Activated CD4-positive, CD25-positive, alpha-beta regulatory T cell treated with anti-CD3 and anti-CD28 coated beads, Interleukin-2, amount 50 U/mL, for 24 hours (primary cell): Measurements from ENCODE around the gene IRX5.

Experiments
- ATAC-seq, 2 donors: fragments of 150-1000 bp; cut with Tn5 transposase; one replicate each; pipeline ENCODE4 v1.10.0; 2021; ENCODE audit warnings: mild to moderate bottlenecking in 1 of 2, moderate library complexity in 1 of 2

IRX5 gene

GRCh38 chr16:54952195-54952594, 21.5 kb downstream of the IRX5 start:
- no peak for ATAC-seq

GRCh38 chr16:54953461-54953860, 22.8 kb downstream of the IRX5 start:
- no peak for ATAC-seq

DNA sequence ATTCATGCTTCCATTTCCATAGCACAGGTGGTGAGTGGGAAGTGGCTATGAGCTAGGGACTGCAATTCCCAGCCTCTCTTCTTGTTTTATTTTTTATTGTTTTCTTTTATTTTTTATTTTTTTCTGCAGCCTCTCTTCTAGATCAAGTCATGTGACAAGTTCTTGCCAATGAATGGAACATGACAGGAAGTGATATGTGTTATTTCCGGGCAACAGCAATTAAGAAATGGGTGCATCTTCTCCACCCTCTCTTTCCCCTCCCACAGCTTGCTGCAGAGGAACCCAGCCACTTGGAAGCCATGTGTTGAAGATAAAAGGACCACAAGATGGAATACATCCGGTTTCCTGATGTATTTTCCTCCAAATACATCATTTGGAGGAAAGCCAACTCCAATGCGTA, 23.6 kb downstream of the IRX5 start:
- ATAC-seq = no peak

DNA sequence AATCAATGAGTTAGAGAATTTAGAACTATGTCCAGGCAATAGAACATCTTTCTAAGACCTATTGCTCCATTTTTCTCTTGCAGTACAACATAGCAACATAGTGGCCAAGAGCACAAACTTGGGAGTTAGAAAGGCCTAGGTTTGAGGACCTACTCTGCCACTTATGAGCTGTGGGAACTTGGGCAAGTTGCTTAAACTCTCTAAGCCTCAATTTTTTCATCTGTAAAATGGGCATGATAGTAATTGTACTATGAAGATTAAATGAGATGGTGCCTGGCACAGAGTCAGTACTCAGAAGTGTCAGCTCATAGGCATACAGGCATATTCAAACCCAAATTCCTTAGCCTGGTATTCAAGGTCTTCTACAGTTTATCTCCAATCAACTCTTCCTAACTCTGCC, 25.1 kb downstream of the IRX5 start:
- no peak for ATAC-seq

- no peak for ATAC-seq
Observed at GRCh38 chr16:54957403-54958166, 26.9 kb downstream of the IRX5 start.

DNA sequence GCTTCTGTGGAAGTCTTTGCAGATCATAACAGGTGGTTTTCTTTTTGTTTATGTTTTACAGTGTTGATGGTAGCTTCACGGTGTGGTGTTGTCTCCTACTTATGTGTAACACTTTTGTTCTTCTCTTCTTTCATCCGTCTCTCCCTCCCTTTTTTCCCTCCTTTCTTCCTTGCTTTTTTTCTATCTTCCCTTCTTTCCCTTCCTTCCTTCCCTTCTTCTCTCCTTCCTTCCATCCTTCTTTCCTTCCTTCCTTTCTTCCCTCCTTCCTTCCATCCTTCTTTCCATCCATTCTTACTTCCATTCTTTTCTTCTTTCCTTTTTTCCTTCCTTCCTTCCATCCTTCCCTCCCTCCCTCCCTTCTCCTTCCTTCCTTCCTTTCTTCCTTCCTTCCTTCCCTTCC, 31.4 kb downstream of the IRX5 start:
- no peak for ATAC-seq

GRCh38 chr16:54964239-54964638, 33.6 kb downstream of the IRX5 start:
- ATAC-seq = no peak

GRCh38 chr16:54965464-54965863, 34.8 kb downstream of the IRX5 start:
- ATAC-seq = no peak

DNA sequence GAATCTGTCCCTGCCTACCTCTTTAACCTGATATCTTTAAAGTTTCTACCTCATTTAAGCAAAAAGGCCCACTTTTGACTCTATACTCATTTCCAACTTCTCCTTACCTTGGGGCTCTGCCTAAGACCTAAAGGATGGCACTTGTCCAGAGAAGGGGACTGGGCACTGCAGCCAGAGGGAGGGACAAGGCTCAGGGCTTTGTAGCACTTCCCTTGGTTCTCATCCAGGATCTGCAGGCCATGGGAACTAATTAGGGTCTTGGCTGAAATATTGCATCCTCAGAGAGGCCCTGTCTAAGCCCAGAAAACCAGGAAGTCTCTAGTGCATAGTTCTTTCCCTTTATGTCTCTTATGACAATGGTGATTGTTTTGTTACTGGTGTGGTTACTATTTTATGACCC, 37.3 kb downstream of the IRX5 start:
- no peak for ATAC-seq

DNA sequence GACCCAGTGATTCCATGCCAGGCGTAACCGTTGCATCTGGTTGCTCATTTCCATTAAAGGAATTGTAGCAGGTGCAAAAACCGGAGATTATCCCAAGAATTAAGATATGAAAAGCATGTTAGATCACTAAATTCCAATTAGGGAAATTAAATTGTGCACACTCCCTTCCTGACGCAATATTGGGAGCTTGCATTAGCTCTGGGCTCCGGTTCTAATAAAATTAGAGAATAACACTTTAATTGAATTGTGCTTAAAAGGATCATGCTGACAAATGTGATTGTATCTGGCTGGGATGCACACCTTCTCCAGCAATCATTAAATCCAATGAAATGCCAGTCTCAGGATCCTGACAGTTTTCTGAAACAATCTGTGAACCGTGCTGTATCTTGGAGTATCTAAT, 38.1 kb downstream of the IRX5 start:
- no peak for ATAC-seq

DNA sequence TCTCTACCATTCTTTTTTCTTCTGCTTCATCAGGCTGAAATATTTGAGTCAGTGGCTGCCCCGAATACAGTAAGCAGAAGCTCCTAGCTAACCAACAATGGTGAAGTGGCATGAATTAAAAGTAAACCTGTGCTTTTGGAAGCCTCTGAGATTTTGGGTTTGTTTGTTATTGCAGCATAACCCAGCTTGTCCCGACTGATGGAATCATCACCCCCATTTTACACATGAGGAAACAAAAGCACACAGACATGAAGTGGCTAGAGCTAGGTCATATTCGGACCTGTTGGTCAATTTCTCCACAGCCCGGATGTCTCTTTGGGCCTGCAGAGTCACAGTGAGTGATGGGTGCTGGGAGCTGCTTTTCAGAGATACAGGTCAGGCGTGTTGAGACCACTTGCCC, 39.4 kb downstream of the IRX5 start:
- ATAC-seq = no peak

- no peak for ATAC-seq
Observed at GRCh38 chr16:54974367-54974766, 43.7 kb downstream of the IRX5 start.

- no peak for ATAC-seq
Observed at GRCh38 chr16:54976651-54977200, 46.1 kb downstream of the IRX5 start.

DNA sequence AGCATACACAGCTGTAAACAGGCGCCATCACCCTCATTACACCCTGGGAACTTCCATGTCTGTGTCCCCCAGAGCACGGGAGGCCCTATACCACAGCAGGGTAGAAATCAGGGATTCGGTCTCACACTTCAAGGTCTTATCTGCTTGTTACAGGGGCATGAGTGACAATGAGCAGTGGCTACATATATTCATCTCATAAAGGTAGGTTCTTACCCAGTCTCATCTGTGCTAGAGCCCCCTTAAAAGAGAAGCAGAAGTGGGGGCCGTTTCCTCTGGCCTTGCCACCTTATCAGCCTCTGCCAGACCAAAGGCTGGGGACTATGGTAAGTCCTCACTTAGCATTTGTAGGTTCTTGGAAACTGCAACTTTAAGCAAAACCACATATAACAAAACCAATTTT, 46.5 kb downstream of the IRX5 start:
- no peak for ATAC-seq

DNA sequence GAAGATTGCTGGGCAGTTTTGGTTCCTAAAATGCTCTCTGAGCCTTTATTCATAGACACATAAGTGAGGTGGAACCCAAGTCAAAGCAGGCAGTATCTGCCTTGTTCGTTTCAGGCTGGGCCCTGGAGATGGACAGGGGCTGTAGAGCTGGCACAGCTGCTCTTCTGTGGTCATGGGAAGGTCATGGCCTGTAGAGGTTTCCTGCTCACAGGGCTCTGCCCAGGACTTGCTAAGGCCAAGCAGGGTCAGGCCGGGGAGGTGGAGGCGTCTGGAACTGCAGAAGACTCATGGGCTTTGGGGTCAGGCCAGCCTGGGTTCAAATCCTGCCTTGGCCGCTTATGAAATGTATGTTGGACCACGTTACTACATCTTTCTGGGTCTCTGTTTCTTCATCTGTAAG, 50.2 kb downstream of the IRX5 start:
- ATAC-seq = no peak
